NCI-H1417 treated with DMSO at 0.1 percent for 48 hours (cell line): ENCODE measurements around the gene PIAS1.
"Not testable (repeated sequence)": the region's sequence is repeated elsewhere in the genome, so short reads cannot be mapped to it uniquely, and the experiment has no call there.

Source experiments
- DNase-seq: peaks from one replicate; lab custom pipeline; 2025; lab: John Stamatoyannopoulos, UW

The PIAS1 gene

GRCh38 chr15:68218847-68219798, 165.0 kb downstream of the PIAS1 start:
- DNase-seq: no peak

GRCh38 chr15:68220489-68220888, 166.4 kb downstream of the PIAS1 start:
- DNase-seq: no peak

- DNase-seq: no peak
These were observed 166.9 kb downstream of the PIAS1 start for GRCh38 chr15:68220967-68221366.

GRCh38 chr15:68221530-68222431, 167.7 kb downstream of the PIAS1 start:
- DNase-seq: not testable (repeated sequence)

- not testable (repeated sequence) for DNase-seq
These were observed 168.3 kb downstream of the PIAS1 start for GRCh38 chr15:68222432-68222743.

- no peak for DNase-seq
These were observed 169.1 kb downstream of the PIAS1 start for GRCh38 chr15:68223171-68223570.

GRCh38 chr15:68224108-68224507, 170.0 kb downstream of the PIAS1 start:
- DNase-seq: no peak

- DNase-seq: no peak
These were observed 170.6 kb downstream of the PIAS1 start for GRCh38 chr15:68224546-68225250.

- not testable (repeated sequence) for DNase-seq
These were observed 171.3 kb downstream of the PIAS1 start for GRCh38 chr15:68225442-68225841.

- no peak for DNase-seq
These were observed 173.6 kb downstream of the PIAS1 start for GRCh38 chr15:68227643-68228142.

GRCh38 chr15:68228143-68228970, 174.2 kb downstream of the PIAS1 start:
- DNase-seq: no peak

- DNase-seq: no peak
These were observed 174.9 kb downstream of the PIAS1 start for GRCh38 chr15:68228971-68229385.

GRCh38 chr15:68229386-68230156, 175.5 kb downstream of the PIAS1 start, which contains the start of gene CLN6:
Gene CLN6 (minus strand): TSS chr15:68229728. CDS start chr15:68229584, 144 bp downstream.
- DNase-seq: peak; percentile 38

- DNase-seq: no peak
These were observed 176.3 kb downstream of the PIAS1 start for GRCh38 chr15:68230157-68231100.

GRCh38 chr15:68231102-68231818, 177.1 kb downstream of the PIAS1 start:
- DNase-seq: no peak

- DNase-seq: no peak
These were observed 178.3 kb downstream of the PIAS1 start for GRCh38 chr15:68232449-68232848.

- no peak for DNase-seq
These were observed 178.8 kb downstream of the PIAS1 start for GRCh38 chr15:68232937-68233336.

GRCh38 chr15:68234060-68234459, 179.9 kb downstream of the PIAS1 start:
- no peak for DNase-seq
